GM19372 (cell line): ENCODE data around the gene TUBGCP3.
"Not testable (repeated sequence)": the region's sequence is repeated elsewhere in the genome, so short reads cannot be mapped to it uniquely, and the experiment has no call there.

Source experiments
- ATAC-seq: cut with Tn5 transposase; IDR thresholded peaks from one replicate; pipeline ENCODE4 v1.9.1; 2021; ENCODE audit warnings: mild to moderate bottlenecking, low read depth, moderate library complexity; ENCODE audit not compliant: unreplicated experiment

Gene TUBGCP3

DNA sequence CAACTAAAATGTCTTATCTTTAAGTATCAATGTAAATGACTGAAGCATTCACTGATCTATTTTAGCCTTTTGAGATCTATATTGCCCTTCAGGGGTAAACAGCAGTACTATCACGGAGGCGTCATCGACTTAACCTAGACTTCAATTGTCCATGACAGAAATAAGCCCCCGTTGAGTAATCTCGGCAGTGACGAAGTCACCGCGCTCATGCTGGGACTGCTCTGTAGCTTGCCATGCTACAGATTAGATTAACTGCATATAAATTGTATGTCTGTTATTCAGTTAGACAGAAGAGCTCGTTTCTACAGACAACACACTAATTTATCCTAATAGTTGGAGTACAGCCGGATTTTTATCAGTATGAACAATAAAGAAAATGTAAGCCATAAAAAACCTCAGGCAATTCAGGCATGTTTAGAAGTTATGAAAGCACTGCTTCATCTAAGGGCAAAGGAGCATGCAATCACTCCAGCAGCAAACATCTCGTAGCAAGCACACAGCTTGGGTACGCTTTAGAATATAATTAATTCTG lies 56.6 kb downstream of the TUBGCP3 start:
- no peak for ATAC-seq

DNA sequence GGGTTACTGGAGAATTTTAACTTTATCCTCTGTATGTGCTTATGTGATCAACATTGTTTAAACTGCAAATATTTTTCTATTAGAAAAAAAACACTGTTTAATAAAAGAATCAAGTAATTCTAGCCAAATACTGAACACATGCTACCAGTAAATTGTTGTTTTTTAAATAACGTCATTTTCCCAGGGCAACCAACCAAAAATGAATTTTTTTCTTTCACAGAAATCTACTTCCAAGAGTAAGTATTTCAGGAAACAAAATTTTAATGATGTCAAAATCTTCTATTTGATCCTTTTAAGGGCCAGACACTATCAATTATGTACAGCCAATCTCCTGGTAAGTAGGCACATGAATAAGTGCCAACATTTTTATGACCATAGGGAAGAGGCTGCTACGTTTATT lies 57.1 kb downstream of the TUBGCP3 start:
- no peak for ATAC-seq

DNA sequence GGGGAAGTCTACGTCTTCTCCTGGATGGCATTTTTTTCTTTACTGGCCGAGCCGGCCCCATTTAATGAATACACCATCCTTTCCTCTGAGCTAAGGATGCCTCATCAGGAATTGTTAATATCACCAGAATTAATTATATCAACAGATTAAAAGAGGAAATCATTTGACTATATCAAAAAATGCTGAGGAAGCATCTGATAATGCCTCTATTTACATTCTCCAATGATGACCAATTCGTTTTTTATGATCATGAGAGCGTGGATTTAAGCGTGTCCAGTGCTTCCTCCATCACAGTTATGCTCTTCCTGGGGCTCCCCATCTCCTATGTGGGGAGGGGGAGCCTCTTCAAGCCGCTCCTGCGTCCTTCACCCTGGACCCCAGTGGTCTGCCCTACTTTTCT lies 58.7 kb downstream of the TUBGCP3 start:
- no peak for ATAC-seq

DNA sequence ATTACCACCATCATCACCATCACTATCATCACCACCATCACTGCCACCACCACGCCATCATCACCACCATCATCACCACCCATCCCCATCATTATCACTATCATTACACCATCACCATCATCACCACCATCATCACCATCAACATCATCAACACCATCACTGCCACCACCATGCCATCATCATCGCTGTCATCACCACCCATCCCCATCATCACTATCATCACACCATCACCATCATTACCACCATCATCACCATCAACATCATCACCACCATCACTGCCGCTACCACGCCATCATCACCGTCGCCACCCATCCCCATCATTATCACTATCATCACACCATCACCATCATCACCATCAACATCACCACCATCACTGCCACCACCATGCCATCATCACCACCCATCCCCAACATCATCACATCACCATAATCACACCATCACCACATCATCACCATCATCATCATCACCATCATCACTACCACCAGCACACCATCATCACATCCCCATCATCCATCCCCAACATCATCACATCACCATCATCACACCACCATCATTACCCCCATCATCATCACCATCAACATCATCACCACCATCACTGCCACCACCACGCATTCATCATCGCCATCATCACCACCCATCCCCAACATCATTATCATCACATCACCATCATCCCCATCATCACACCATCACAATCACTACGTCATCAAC lies 61.7 kb downstream of the TUBGCP3 start:
- no peak for ATAC-seq

DNA sequence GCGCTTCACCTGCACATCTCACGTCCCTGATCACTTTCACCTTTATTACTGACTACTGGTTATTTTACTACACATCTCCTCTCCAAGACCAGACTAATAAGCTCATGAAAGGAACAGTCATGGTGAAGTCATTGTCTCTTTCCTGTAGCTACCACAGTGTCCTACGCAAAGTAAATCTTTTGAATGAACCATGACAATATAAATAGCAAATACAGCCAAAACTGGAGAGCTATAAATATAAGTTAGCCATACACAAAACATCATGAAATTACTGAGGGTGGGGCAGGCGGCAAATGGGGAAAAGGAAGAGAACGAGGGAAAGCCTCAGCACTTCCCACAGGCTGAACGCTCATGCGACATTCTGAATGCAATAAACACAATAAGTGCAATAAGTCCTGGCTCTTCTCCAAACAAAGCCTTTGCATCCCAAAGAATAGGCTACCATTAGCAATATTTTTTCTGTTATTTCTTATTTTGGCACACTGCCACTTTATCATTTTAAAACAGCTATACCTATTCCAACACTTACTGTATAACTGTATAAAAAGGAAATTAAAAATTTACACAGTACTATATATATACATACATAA lies 62.5 kb downstream of the TUBGCP3 start:
- no peak for ATAC-seq

DNA sequence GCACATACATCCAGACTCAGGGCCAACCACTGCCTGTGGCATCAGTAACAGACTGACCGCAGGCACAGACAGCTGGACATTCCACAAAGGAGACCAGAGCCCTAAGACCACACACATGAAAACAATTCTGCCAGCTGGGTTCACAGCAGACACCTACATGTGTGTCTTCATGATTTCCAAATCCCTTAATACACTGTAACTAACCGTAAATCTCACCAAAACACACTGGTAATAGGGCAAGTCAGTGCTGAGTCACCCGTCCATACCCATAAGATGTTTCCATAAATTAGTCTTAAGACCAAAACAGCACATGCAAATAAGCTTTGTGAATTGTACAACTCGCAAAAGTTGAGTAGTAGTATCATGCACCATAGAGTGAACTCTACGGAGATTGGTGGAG lies 65.4 kb downstream of the TUBGCP3 start:
- ATAC-seq = no peak

DNA sequence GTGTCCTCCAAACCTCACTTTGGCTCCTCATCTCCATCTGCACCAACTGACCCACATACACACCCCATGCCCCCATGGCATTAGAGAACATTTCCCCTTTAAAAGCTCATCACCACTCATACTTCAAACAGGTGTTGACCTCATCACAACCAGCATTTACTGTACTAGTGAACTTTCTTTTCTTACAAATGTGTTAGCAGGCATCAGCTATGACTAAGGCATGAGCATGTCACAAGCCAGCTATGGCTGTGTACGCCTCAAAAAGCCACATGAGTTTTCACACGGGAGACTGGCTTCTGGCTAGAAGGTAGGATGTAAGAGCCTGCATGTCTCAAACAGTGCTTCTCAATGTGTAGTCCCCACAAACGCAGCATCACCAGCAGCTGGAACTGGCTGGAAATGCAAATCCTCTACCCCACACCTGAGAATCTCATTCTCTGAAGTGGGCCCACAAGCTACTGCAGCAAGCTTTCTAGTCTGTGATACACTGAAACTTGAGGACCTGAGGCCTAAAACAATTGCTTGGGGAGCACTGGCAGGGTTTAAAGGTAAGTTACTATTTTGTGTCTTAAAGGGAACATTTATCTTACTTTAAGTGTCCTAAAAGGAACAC lies 66.8 kb downstream of the TUBGCP3 start:
- ATAC-seq = no peak

DNA sequence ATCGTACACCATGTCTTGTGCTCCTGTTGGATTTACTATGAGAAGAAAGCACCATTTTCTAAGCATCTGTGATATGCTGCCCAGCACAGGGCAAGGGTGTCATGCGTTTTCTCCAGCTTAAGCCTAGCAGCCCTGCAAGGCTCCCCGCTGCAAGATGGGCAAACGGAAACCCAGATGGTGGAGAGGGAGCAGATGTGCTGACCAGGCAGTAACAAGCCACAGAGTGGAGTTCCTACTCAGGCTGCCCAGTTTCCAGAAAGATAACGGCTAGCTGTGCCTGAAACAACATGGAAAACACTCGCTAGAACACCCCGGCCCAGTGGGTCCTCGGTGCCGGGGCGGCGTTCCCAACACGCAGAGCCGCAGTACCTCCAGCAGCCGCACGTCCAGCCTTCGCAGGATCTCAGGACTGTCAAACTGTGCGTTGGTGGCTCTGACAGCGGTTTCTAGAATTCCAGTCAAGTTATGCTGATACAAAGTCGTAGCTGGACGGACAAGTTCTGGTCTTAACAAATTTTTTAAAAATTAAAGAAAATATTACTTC lies 68.4 kb downstream of the TUBGCP3 start:
- no peak for ATAC-seq

DNA sequence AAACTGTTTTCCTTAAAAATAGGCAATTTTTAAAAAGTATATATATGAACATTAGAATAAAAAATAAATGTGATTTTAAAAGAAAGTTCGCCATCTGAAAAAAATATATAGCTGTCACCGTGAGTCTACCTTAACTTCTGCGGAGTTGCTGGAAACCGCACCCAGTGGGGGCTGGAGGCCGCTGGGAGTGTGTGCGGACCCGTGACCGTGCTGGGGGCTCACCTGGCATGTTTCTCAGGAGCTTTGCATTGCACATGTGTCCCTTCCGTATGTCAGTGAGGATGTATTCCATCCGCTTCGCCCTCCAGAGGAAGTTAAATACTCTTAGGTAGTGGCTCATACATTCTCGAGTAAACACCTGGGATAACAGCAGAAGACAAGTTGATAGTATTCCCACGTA lies 71.7 kb downstream of the TUBGCP3 start:
- ATAC-seq = no peak

DNA sequence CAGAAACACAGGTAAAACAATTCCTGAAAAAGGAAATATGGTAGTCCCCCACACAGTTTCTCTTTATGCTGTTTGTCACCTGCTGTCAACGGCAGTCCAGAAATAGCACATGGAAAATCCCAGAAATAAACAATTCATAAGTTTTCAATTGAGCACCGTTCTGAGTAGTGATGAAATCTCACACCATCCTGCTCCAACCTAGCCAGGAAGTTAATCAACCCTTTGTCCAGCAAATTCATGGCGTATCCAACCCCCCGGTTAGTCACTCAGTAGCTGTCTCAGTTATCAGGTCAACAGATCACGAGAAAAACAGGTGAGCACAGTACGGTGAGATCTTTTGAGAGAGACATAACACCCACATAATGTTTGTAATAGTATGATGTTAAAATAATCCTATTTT lies 74.2 kb downstream of the TUBGCP3 start:
- no peak for ATAC-seq

DNA sequence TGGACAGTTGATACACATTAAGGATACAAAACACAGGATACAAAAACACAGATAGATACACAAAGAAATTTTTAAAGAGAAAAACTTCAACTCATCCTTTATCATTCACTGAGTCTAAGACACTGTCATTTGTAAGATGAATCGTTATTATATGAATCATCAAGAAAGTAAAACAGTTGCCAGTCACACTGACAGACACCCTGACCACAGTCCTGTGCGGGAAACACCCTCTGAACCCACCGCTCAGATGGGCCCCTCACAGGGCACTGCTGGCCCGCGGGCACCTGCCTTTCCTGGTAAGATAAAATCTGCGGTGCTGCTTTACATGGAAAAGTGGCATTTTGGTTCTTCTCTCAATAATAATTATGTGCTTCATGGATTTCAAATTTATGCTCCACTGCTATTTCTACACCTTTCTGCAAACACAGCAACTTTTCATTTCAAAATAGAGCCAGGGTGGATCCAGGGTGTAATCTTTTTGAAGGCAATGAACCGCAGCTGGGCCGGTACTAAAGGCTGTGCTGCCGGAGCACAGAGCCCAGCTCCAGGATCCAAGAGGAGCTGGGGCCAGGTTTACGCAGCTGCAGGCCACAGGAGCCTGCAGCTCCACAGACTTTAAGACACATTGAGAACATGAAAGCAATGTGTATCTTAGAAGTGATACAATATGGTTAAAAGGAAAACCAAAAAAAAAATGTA lies 76.8 kb downstream of the TUBGCP3 start:
- no peak for ATAC-seq

DNA sequence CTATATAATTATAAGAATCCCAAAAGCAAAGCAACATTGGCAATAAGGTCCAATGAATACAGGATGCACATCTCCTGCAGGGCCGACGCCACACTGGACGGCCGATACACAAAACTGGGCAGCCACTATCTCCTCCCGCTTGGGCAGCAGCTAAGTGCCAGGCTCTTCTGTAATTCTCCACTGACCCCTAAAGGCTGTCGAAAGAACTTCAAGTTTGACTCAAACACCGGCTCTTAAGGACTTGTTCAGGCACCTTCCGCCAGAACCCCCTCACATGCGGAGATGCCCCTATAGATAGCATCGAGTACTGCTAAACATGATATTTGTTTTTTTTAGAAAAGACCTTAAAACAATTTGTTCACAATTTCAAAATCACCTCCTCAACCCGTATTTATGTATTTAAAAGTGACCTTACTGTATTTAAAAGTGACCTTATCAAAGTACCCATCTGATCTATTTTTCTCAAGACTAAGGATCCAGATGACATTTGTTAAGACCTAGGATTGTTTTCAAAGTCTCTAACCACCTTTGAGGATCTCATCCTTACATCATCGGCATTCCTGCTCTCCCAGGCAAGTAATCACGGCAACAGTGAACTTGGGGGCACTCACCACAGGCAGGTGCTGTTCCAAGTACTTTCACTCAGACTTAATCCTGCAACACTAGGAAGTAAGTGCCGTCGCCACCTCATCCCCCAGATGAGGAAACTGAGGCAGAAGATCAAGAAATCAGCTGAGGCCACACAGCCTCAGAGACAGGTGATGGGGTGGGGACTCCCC lies 77.8 kb downstream of the TUBGCP3 start:
- no peak for ATAC-seq

DNA sequence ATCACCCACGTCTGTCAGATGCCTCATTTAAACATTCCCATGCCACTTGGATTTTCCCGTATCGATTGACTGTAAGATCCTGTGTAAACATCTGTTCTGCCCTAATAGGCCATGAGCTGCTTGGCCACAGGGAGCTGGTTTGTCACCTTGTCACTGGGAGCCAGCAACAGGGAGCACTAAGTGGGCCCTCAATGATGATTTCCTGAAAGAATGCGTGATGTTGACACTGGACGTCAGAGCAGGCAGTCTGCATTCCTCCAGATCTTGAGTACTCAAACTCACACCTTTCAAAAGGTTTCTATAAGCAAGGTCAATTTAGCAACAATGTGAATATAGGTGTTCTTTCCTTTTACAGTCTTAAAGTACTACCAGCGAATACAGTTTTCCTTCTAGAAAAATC lies 78.8 kb downstream of the TUBGCP3 start:
- ATAC-seq = no peak

DNA sequence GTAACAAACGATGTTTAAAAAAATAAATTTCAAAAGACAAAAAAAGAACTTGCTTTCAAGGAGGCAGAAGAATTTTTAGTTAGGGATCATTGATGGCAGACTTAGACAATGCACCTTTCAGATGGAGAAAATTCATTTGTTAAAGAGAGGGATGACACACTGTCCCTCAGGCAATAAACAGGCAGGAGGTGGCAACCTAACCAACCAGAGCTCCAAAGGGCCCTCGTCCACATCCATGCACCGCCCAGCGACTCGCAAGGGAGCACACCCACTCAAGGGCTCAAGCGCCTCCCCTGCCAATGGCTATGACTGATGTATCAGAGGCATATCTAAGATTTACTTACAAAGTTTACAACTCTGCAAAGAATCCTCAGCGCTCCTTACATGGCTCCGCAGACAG lies 81.9 kb downstream of the TUBGCP3 start:
- no peak for ATAC-seq

DNA sequence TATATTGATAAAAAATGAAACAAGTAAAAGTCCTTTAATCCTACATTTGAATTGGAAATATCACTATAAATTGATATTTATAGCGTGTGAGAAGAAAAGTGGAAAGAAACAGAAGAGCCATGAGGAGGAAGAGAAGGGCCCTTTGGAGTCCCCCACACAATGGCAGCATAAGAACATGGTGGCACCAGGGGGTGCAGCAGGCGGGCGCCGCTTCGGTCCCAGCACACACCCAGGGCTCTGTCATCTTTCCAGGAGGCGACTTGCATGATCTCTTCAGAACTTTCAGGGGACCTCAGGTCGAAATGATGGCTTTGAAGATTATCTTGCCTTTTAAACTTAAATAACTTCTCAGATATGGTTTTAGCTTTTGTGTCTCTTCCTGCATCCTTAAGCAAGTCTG lies 91.8 kb downstream of the TUBGCP3 start:
- ATAC-seq = no peak

DNA sequence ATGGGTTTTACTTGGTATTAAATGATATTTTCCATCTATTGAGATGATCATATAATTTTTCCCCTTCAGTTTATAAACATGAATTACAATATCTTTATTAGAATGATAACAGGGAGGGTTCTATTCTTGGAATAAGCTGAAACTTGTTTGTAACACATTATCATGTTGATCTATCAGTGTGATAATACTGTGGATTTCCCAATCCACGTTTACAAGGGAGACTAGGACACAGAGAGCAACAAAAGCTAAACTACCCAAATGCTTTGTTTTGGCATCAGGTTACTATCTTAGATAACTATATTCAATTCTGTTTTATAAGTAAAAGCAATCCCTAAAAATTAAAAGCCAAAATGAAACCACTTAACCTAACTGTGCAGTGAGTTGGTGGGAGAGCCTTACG lies 92.5 kb downstream of the TUBGCP3 start:
- ATAC-seq = no peak

DNA sequence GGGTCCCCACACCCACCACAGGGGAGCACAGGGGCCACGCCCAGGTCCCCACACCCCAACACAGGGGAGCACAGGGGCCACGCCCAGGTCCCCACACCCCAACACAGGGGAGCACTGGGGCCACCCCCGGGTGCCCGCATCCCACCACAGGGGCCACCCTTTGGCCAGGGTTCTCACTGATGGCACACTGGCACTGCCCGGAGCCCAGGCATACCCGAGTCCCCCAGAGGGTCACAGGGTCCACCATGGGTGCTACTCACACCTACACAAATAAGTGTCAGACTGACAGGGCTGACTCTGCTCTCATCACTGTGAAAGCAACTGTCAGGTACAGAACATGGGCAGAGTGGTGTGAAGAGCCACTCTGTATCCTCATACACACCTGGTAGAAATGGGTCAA lies 98.8 kb downstream of the TUBGCP3 start:
- no peak for ATAC-seq

DNA sequence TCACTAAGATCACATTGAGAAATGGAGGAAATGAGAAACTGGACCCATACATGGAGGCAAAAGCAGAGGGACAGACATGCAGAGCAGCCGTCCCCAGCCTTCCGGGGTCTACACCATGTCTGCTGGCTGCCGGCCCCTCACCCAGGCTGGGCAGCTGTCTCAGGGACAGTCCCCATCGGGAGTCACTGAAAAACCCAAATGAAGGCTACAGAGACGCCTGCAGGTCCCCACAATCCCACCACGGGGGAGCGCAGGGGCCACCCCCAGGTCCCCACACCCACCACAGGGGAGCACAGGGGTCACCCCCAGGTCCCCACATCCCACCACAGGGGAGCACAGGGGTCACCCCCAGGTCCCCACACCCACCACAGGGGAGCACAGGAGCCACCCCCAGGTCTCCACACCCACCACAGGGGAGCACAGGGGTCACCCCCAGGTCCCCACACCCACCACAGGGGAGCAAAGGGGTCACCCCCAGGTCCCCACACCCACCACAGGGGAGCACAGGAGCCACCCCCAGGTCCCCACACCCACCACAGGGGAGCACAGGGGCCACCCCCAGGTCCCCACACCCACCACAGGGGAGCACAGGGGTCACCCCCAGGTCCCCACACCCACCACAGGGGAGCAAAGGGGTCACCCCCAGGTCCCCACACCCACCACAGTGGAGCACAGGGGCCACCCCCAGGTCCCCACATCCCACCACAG lies 99.5 kb downstream of the TUBGCP3 start:
- not testable (repeated sequence) for ATAC-seq

DNA sequence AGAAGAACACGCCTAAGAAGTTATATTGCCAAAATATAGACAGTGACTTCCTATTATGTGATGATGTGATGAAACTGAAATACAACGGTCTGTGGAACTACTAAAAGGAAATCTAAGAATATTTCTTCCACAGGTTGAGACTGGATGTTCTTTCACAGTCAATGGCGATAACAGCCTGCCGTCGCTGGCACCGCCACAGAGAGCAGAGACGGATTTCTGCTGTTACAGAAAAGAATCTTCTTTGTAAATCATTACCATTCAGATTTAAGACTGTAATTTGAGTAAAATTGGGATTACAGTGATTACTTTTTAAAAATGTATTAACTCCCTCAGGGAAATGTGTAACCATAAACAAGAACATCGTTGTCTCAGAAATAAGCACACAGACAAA lies 100.8 kb downstream of the TUBGCP3 start:
- no peak for ATAC-seq
